NCI-H510A treated with DMSO at 0.1 percent for 48 hours (cell line): ENCODE results near the gene MAP3K6.
A peak's percentile ranks its signal among the peaks of the same experiment; 100 is the strongest.
"Not testable (repeated sequence)": the region's sequence is repeated elsewhere in the genome, so short reads cannot be mapped to it uniquely, and the experiment has no call there.

Experiments used
- DNase-seq: peaks from one replicate; lab custom pipeline; 2025; lab: John Stamatoyannopoulos, UW

Gene MAP3K6

GRCh38 chr1:27366411-27367159, at the start of gene MAP3K6:
Gene MAP3K6 (minus strand): TSS chr1:27366961. CDS start chr1:27366597, 364 bp downstream.
- peak; percentile 83 for DNase-seq

- DNase-seq, result no peak
Measured at GRCh38 chr1:27414091-27414490, 47.3 kb upstream of the MAP3K6 start.

GRCh38 chr1:27413004-27413403, 46.2 kb upstream of the MAP3K6 start:
- no peak for DNase-seq

GRCh38 chr1:27412502-27412901, 45.7 kb upstream of the MAP3K6 start:
- DNase-seq, result no peak

GRCh38 chr1:27410709-27411108, 43.9 kb upstream of the MAP3K6 start:
- no peak for DNase-seq

GRCh38 chr1:27409669-27410068, 42.9 kb upstream of the MAP3K6 start:
- DNase-seq, result no peak

GRCh38 chr1:27408151-27408550, 41.4 kb upstream of the MAP3K6 start:
- DNase-seq, result no peak

- DNase-seq, result not testable (repeated sequence)
Measured at GRCh38 chr1:27406791-27407190, 40.0 kb upstream of the MAP3K6 start.

GRCh38 chr1:27406362-27406680, 39.6 kb upstream of the MAP3K6 start:
- DNase-seq, result no peak

GRCh38 chr1:27405598-27406361, 39.0 kb upstream of the MAP3K6 start:
- DNase-seq, result not testable (repeated sequence)

- DNase-seq, result no peak
Measured at GRCh38 chr1:27405074-27405473, 38.3 kb upstream of the MAP3K6 start.

- no peak for DNase-seq
Measured at GRCh38 chr1:27403931-27404330, 37.2 kb upstream of the MAP3K6 start.

- no peak for DNase-seq
Measured at GRCh38 chr1:27403065-27403726, 36.4 kb upstream of the MAP3K6 start.

- DNase-seq, result peak; percentile 26
Measured at GRCh38 chr1:27402349-27402754, 35.6 kb upstream of the MAP3K6 start.

- DNase-seq, result no peak
Measured at GRCh38 chr1:27400963-27401341, 34.2 kb upstream of the MAP3K6 start.

- DNase-seq, result no peak
Measured at GRCh38 chr1:27400082-27400962, 33.6 kb upstream of the MAP3K6 start.

GRCh38 chr1:27399251-27400025, 32.7 kb upstream of the MAP3K6 start:
- DNase-seq, result no peak

- no peak for DNase-seq
Measured at GRCh38 chr1:27398405-27399149, 31.8 kb upstream of the MAP3K6 start.

GRCh38 chr1:27397749-27398148, 31.0 kb upstream of the MAP3K6 start:
- DNase-seq, result no peak

- DNase-seq, result no peak
Measured at GRCh38 chr1:27397110-27397509, 30.3 kb upstream of the MAP3K6 start.
